H9 (cell line): ENCODE data around the gene DISC1. TPM values are rescaled to one million over a fixed set of nuclear protein-coding genes. Genes with fewer than 3 reads are reported as not detected.
A peak's percentile ranks its signal among the peaks of the same experiment; 100 is the strongest.

ENCODE experiments used
- DNase-seq: peaks from one replicate; pipeline ENCODE4 v3.0.0-alpha.2; 2017
- H2AFZ ChIP-seq: one replicate; pipeline ENCODE4 v1.6.1; 2013; ENCODE audit warnings: mild to moderate bottlenecking, low read length, control low read depth, moderate library complexity
- H2AK5ac ChIP-seq: 2 replicates; pipeline ENCODE4 v1.6.1; 2013; ENCODE audit warnings: low read length, control low read depth, mixed read lengths; ENCODE audit not compliant: insufficient read length
- H2BK120ac ChIP-seq: one replicate; pipeline ENCODE4 v1.6.1; 2013; ENCODE audit warnings: low read depth, mild to moderate bottlenecking, low read length, control low read depth, inconsistent platforms; ENCODE audit not compliant: poor library complexity, severe bottlenecking
- H2BK12ac ChIP-seq: 2 replicates; pipeline ENCODE4 v1.6.1; 2013; ENCODE audit warnings: low read length, control low read depth, mixed read lengths, low read depth; ENCODE audit not compliant: insufficient read length
- H2BK15ac ChIP-seq: 2 replicates; pipeline ENCODE4 v1.6.1; 2013; ENCODE audit warnings: low read depth, low read length, control low read depth
- H2BK20ac ChIP-seq: one replicate; pipeline ENCODE4 v1.6.1; 2013; ENCODE audit warnings: low read depth, mild to moderate bottlenecking, low read length, control low read depth, inconsistent platforms; ENCODE audit not compliant: poor library complexity, severe bottlenecking
- H2BK5ac ChIP-seq: 2 replicates; pipeline ENCODE4 v1.6.1; 2013; ENCODE audit warnings: low read length, control low read depth, mixed read lengths; ENCODE audit not compliant: insufficient read length
- H3K14ac ChIP-seq: 2 replicates; pipeline ENCODE4 v1.6.1; 2013; ENCODE audit warnings: low read length, control low read depth; ENCODE audit not compliant: insufficient read depth
- H3K18ac ChIP-seq: 2 replicates; pipeline ENCODE4 v1.6.1; 2013; ENCODE audit warnings: low read depth, mild to moderate bottlenecking, mixed read lengths, low read length, control low read depth; ENCODE audit not compliant: insufficient read length
- H3K23ac ChIP-seq: 2 replicates; pipeline ENCODE4 v1.6.1; 2013; ENCODE audit warnings: low read length, control low read depth, mixed read lengths, low read depth; ENCODE audit not compliant: insufficient read length
- H3K23me2 ChIP-seq: 2 replicates; pipeline ENCODE4 v1.6.1; 2013; ENCODE audit warnings: low read depth, mild to moderate bottlenecking, mixed read lengths, low read length, control low read depth; ENCODE audit not compliant: insufficient read length, poor library complexity, severe bottlenecking
- H3K27ac ChIP-seq: 2 replicates; pipeline ENCODE4 v1.5.1; 2013; ENCODE audit warnings: low read length, control low read depth, mixed read lengths, low read depth; ENCODE audit not compliant: insufficient read length
- H3K27me3 ChIP-seq: 2 replicates; pipeline ENCODE4 v1.6.1; 2013; ENCODE audit warnings: low read length, control low read depth, inconsistent platforms; ENCODE audit not compliant: insufficient read depth
- H3K4ac ChIP-seq: 2 replicates; pipeline ENCODE4 v1.6.1; 2013; ENCODE audit warnings: low read depth, mild to moderate bottlenecking, control low read depth, inconsistent platforms, low read length, moderate library complexity
- H3K4me1 ChIP-seq: 2 replicates; pipeline ENCODE4 v1.6.1; 2013; ENCODE audit warnings: low read length, control low read depth, inconsistent platforms; ENCODE audit not compliant: insufficient read depth
- H3K4me2 ChIP-seq: 2 replicates; pipeline ENCODE4 v1.6.1; 2013; ENCODE audit warnings: low read length, control low read depth, mixed read lengths; ENCODE audit not compliant: insufficient read length, insufficient read depth
- H3K56ac ChIP-seq: 2 replicates; pipeline ENCODE4 v1.6.1; 2013; ENCODE audit warnings: low read depth, mild to moderate bottlenecking, mixed read lengths, low read length, control low read depth; ENCODE audit not compliant: insufficient read length
- H3K79me1 ChIP-seq: 2 replicates; pipeline ENCODE4 v1.6.1; 2013; ENCODE audit warnings: low read depth, mild to moderate bottlenecking, moderate library complexity, low read length, control low read depth, inconsistent platforms; ENCODE audit not compliant: insufficient read depth, poor library complexity, severe bottlenecking
- H3K79me2 ChIP-seq: 2 replicates; pipeline ENCODE4 v1.6.1; 2013; ENCODE audit warnings: low read length, control low read depth, inconsistent platforms; ENCODE audit not compliant: insufficient read depth
- H3K9ac ChIP-seq: 2 replicates; pipeline ENCODE4 v1.6.1; 2013; ENCODE audit warnings: low read length, control low read depth, mixed read lengths; ENCODE audit not compliant: insufficient read length; ENCODE audit errors: extremely low read depth
- H3K9me3 ChIP-seq: one replicate; pipeline ENCODE4 v1.6.1; 2013; ENCODE audit warnings: low read depth, low read length, inconsistent platforms; ENCODE audit not compliant: control insufficient read depth
- H3T11ph ChIP-seq: one replicate; pipeline ENCODE4 v1.6.1; 2013; ENCODE audit warnings: mild to moderate bottlenecking, low read length, control low read depth, inconsistent platforms
- H4K20me1 ChIP-seq: one replicate; pipeline ENCODE4 v1.6.1; 2013; ENCODE audit not compliant: control insufficient read depth, insufficient read length, insufficient read depth
- H4K5ac ChIP-seq: 2 replicates; pipeline ENCODE4 v1.6.1; 2013; ENCODE audit warnings: low read depth, mild to moderate bottlenecking, mixed read lengths, low read length, control low read depth; ENCODE audit not compliant: insufficient read length
- H4K8ac ChIP-seq: replicated peaks from 2 replicates; pipeline ENCODE4 v1.6.1; 2013; ENCODE audit warnings: low read length, control low read depth, mixed read lengths, low read depth; ENCODE audit not compliant: insufficient read length
- H4K91ac ChIP-seq: 2 replicates; pipeline ENCODE4 v1.6.1; 2013; ENCODE audit warnings: low read depth, mild to moderate bottlenecking, moderate library complexity, mixed read lengths, low read length, control low read depth; ENCODE audit not compliant: insufficient read length
- H3K27ac Mint-ChIP-seq, 3 experiments: 2 replicates in 2 of 3; 3 replicates in 1 of 3; pipeline ENCODE4 v1.8.0; 2020 to 2021; ENCODE audit warnings: mixed read lengths in 3 of 3, mild to moderate bottlenecking in 1 of 3, moderate library complexity in 1 of 3
- H3K27me3 Mint-ChIP-seq: 2 replicates; pipeline ENCODE4 v1.8.0; 2021; ENCODE audit warnings: low read depth, mild to moderate bottlenecking, moderate library complexity, mixed read lengths
- H3K36me3 Mint-ChIP-seq, 3 experiments: 2 replicates in 2 of 3; 3 replicates in 1 of 3; pipeline ENCODE4 v1.8.0; 2020 to 2021; ENCODE audit warnings: low read depth in 3 of 3, mixed read lengths in 3 of 3; ENCODE audit not compliant: insufficient read depth in 1 of 3
- H3K4me1 Mint-ChIP-seq, 2 experiments: 2 replicates each; pipeline ENCODE4 v1.8.0; 2020; ENCODE audit warnings: mixed read lengths in 2 of 2
- H3K4me3 Mint-ChIP-seq, 2 experiments: 2 replicates in 1 of 2; 3 replicates in 1 of 2; pipeline ENCODE4 v1.8.0; 2020 to 2021; ENCODE audit warnings: mild to moderate bottlenecking in 2 of 2, mixed read lengths in 2 of 2, moderate library complexity in 1 of 2
- H3K9me3 Mint-ChIP-seq, 2 experiments: 2 replicates in 1 of 2; 3 replicates in 1 of 2; pipeline ENCODE4 v1.8.0; 2020; ENCODE audit warnings: mild to moderate bottlenecking in 2 of 2, mixed read lengths in 2 of 2, moderate library complexity in 1 of 2
- WGBS: extraction: QIAGEN DNeasy Blood & Tissue Kit; methylation state at CpG from one replicate; pipeline ENCODE4 v1.1.7; 2013; ENCODE audit warnings: missing lambda C conversion rate, low lambda C conversion rate, mixed read lengths; ENCODE audit not compliant: insufficient read length; ENCODE audit errors: extremely low coverage; 5-methylcytosine and 5-hydroxymethylcytosine counted together
- total RNA-seq: library from RNA; stranded (reverse); gene quantifications from 2 replicates; pipeline ENCODE4 v1.2.1, GENCODE V29; 2021
- TF ChIP-seq, protein P1 (sequence below): fragments of 200-600 bp; sonication (generic); conservative IDR thresholded peaks from 3 replicates; pipeline ENCODE4 v1.8.0; 2021; ENCODE audit warnings: antibody characterized with exemption, mild to moderate bottlenecking

The DISC1 gene
- total RNA-seq, 1 experiment from 2014 or later = 2.5 TPM

DNA sequence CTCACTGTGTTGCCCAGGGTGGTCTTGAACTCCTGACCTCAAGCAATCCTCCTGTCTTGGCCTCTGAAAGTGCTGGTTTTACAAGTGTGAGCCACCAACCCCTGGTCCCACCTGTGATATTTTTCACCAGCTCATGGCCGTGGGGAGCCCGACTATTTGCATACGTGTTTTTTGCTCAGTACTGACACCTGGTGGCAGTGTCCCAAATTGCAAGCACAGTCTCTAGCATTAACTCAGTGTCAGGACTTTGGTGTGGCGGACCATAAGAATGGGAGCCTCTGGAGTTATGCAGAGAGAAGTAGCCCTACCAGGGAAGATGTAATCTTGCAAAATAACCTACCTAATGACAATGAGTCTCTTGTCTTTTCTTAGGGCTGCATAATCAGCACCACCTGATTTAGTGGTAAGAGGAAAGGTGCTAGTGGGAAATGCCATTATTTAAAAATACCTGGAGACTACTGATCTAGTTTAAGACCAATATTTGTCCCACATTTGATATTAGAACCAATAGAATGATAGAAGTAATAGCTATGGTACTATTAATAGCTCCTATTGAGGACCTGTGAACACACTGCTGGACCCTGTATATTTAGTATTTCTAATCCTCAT is 305.4 kb downstream of the DISC1 start:
- peak; percentile 41 for DNase-seq
- Mint-ChIP-seq H3K27ac (no peak overlapping the region), H3K4me3 (no peak overlapping the region)

More for the DNA sequence above, 305.4 kb downstream of the DISC1 start:
- no peak overlapping the region for H2AK5ac ChIP-seq
- H3K79me2 ChIP-seq = no peaks in the 10 kb centered on the region
- no peak overlapping the region for H2BK15ac ChIP-seq
- no peak overlapping the region for H3K56ac ChIP-seq
- H3K23ac ChIP-seq = no peak overlapping the region
- no peak overlapping the region for H3K27ac ChIP-seq
- H3K4me2 ChIP-seq = no peak overlapping the region
- H4K20me1 ChIP-seq = no peaks in the 10 kb centered on the region
- no peak overlapping the region for H4K91ac ChIP-seq
- no peaks in the 10 kb centered on the region for H3K23me2 ChIP-seq
- no peak overlapping the region for H2BK12ac ChIP-seq
- no peak overlapping the region for H3K9ac ChIP-seq
- no peak overlapping the region for H4K5ac ChIP-seq
- H3K9me3 ChIP-seq = no peaks in the 10 kb centered on the region
- TF ChIP-seq, protein P1, sequence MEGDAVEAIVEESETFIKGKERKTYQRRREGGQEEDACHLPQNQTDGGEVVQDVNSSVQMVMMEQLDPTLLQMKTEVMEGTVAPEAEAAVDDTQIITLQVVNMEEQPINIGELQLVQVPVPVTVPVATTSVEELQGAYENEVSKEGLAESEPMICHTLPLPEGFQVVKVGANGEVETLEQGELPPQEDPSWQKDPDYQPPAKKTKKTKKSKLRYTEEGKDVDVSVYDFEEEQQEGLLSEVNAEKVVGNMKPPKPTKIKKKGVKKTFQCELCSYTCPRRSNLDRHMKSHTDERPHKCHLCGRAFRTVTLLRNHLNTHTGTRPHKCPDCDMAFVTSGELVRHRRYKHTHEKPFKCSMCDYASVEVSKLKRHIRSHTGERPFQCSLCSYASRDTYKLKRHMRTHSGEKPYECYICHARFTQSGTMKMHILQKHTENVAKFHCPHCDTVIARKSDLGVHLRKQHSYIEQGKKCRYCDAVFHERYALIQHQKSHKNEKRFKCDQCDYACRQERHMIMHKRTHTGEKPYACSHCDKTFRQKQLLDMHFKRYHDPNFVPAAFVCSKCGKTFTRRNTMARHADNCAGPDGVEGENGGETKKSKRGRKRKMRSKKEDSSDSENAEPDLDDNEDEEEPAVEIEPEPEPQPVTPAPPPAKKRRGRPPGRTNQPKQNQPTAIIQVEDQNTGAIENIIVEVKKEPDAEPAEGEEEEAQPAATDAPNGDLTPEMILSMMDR = peak; percentile 80
- Mint-ChIP-seq H3K4me1 (peaks cover 21 to 24% of the 10 kb centered on the region in 2 experiments), H3K27me3 (peaks cover 24% of the 10 kb centered on the region), H3K36me3 (peaks cover 0 to 11% (median 4%) of the 10 kb centered on the region in 3 experiments; a peak in 3 of 7 replicates), H3K9me3 (peaks cover 4 to 8% of the 10 kb centered on the region in 2 experiments; a peak in 4 of 5 replicates)
- no peak overlapping the region for H3K18ac ChIP-seq
- H4K8ac ChIP-seq = no peak overlapping the region
- no CpG with 5 or more reads among the region's 4 CpGs for WGBS
- H2BK120ac ChIP-seq = no peak overlapping the region
- H3K27me3 ChIP-seq = no peaks in the 10 kb centered on the region
- H3K14ac ChIP-seq = no peak overlapping the region
- no peak overlapping the region for H3K4ac ChIP-seq
- no peak overlapping the region for H3T11ph ChIP-seq
- no peak overlapping the region for H2BK20ac ChIP-seq
- H3K79me1 ChIP-seq = no peaks in the 10 kb centered on the region
- no peak overlapping the region for H2AFZ ChIP-seq
- no peaks in the 10 kb centered on the region; the same call in 1 of the 2 replicates for H3K4me1 ChIP-seq
- no peak overlapping the region for H2BK5ac ChIP-seq
